ENCODE measurements around the gene PXMP2. TPM values are rescaled to one million over a fixed set of nuclear protein-coding genes. Genes with fewer than 3 reads are reported as not detected.

Gene PXMP2
- total RNA-seq, 2 experiments from 2014 or later: 1.2 to 1.8 TPM

Other genes with a start within 250 kb of the PXMP2 start
- 10 to 100 TPM; 78.5 to 82.0 TPM for gene FBRSL1, start 197.4 kb upstream of the PXMP2 start, total RNA-seq
- gene LRCOL1, start 77.0 kb upstream of the PXMP2 start, total RNA-seq: not detected
- not detected for gene P2RX2, start 68.8 kb upstream of the PXMP2 start, total RNA-seq
- gene POLE, start 245 bp upstream of the PXMP2 start, total RNA-seq: 10 to 100 TPM; 25.9 to 31.1 TPM
- 10 to 100 TPM; 14.7 to 15.7 TPM for gene PGAM5, start 23.3 kb downstream of the PXMP2 start, total RNA-seq
- 10 to 100 TPM; 54.7 to 57.9 TPM for gene ANKLE2, start 74.2 kb downstream of the PXMP2 start, total RNA-seq
- 10 to 100 TPM; 31.7 to 33.8 TPM for gene GOLGA3, start 141.3 kb downstream of the PXMP2 start, total RNA-seq
- 10 to 100 TPM; 70.6 to 81.1 TPM for gene CHFR, start 200.0 kb downstream of the PXMP2 start, total RNA-seq